Progenitor cell of endocrine pancreas (in vitro differentiated cells): ENCODE measurements around the gene PSG7. TPM values are rescaled to one million over a fixed set of nuclear protein-coding genes. Genes with fewer than 3 reads are reported as not detected.
"Not testable (repeated sequence)": the region's sequence is repeated elsewhere in the genome, so short reads cannot be mapped to it uniquely, and the experiment has no call there.

ENCODE experiments used
- DNase-seq: peaks from one replicate; pipeline ENCODE4 v3.0.0; 2021; ENCODE audit warnings: low spot score; ENCODE audit not compliant: unreplicated experiment
- H3K27ac Mint-ChIP-seq: 2 replicates; pipeline ENCODE4 v1.8.0; 2021; ENCODE audit warnings: mild to moderate bottlenecking, moderate library complexity, mixed read lengths
- H3K27me3 Mint-ChIP-seq: 2 replicates; pipeline ENCODE4 v1.8.0; 2021; ENCODE audit warnings: mixed read lengths
- H3K36me3 Mint-ChIP-seq: 2 replicates; pipeline ENCODE4 v1.8.0; 2022; ENCODE audit warnings: mixed read lengths; ENCODE audit not compliant: insufficient read depth
- H3K4me1 Mint-ChIP-seq: 2 replicates; pipeline ENCODE4 v1.8.0; 2021; ENCODE audit warnings: low read depth, mixed read lengths
- H3K4me3 Mint-ChIP-seq: 2 replicates; pipeline ENCODE4 v1.8.0; 2021; ENCODE audit warnings: low read depth, mild to moderate bottlenecking, moderate library complexity, mixed read lengths
- H3K9me3 Mint-ChIP-seq: 2 replicates; pipeline ENCODE4 v1.8.0; 2021; ENCODE audit warnings: low read depth, mixed read lengths
- CTCF ChIP-seq: fragments of 200-600 bp; sonication (generic); IDR thresholded peaks from one replicate; pipeline ENCODE4 v1.5.0; 2021; ENCODE audit warnings: antibody characterized with exemption, mild to moderate bottlenecking; ENCODE audit not compliant: unreplicated experiment
- total RNA-seq: library from RNA; stranded (reverse); gene quantifications from 2 replicates; pipeline ENCODE4 v1.2.1, GENCODE V29; 2021

Gene PSG7
- total RNA-seq, 1 donor from 2014 or later, result not detected

GRCh38 chr19:42919757-42920079 lies 17.3 kb downstream of the PSG7 start:
- H3K4me1 Mint-ChIP-seq, result no peaks in the 10 kb centered on the region
- H3K27me3 Mint-ChIP-seq, result no peaks in the 10 kb centered on the region
- H3K27ac Mint-ChIP-seq, result no peak overlapping the region
- H3K36me3 Mint-ChIP-seq, result peaks cover 1% of the 10 kb centered on the region
- H3K9me3 Mint-ChIP-seq, result peaks cover 45% of the 10 kb centered on the region
- DNase-seq, result no peak
- H3K4me3 Mint-ChIP-seq, result no peak overlapping the region
- TF ChIP-seq CTCF, result no peak

- DNase-seq, H3K4me1 Mint-ChIP-seq, H3K27ac Mint-ChIP-seq, H3K36me3 Mint-ChIP-seq, H3K4me3 Mint-ChIP-seq, H3K27me3 Mint-ChIP-seq: not testable (repeated sequence)
- H3K9me3 Mint-ChIP-seq, result peaks cover 45% of the 10 kb centered on the region
Measured at GRCh38 chr19:42919070-42919756, 17.8 kb downstream of the PSG7 start.

- H3K27ac Mint-ChIP-seq, H3K36me3 Mint-ChIP-seq, H3K27me3 Mint-ChIP-seq, DNase-seq, H3K4me1 Mint-ChIP-seq, H3K4me3 Mint-ChIP-seq: not testable (repeated sequence)
- H3K9me3 Mint-ChIP-seq, result peaks cover 47% of the 10 kb centered on the region
Measured at GRCh38 chr19:42918377-42919069, 18.5 kb downstream of the PSG7 start.

- not testable (repeated sequence) for H3K4me3 Mint-ChIP-seq, H3K36me3 Mint-ChIP-seq, H3K4me1 Mint-ChIP-seq, H3K27ac Mint-ChIP-seq, H3K27me3 Mint-ChIP-seq, DNase-seq
- peaks cover 49% of the 10 kb centered on the region for H3K9me3 Mint-ChIP-seq
Measured at GRCh38 chr19:42917634-42918033, 19.4 kb downstream of the PSG7 start, which contains the start of gene PSG6. TSS of gene PSG6 (minus strand) at chr19:42917894. CDS start at chr19:42917792, 102 bp downstream.

- not testable (repeated sequence) for DNase-seq, H3K27ac Mint-ChIP-seq, H3K27me3 Mint-ChIP-seq, H3K4me3 Mint-ChIP-seq, H3K4me1 Mint-ChIP-seq, H3K36me3 Mint-ChIP-seq
- peaks cover 47% of the 10 kb centered on the region for H3K9me3 Mint-ChIP-seq
Measured at GRCh38 chr19:42916931-42917330, 20.1 kb downstream of the PSG7 start.

GRCh38 chr19:42913516-42913915 lies 23.5 kb downstream of the PSG7 start:
- H3K36me3 Mint-ChIP-seq, DNase-seq, H3K4me3 Mint-ChIP-seq, H3K27me3 Mint-ChIP-seq, H3K27ac Mint-ChIP-seq, H3K4me1 Mint-ChIP-seq: not testable (repeated sequence)
- peaks cover 51% of the 10 kb centered on the region for H3K9me3 Mint-ChIP-seq

GRCh38 chr19:42912941-42913340 lies 24.1 kb downstream of the PSG7 start:
- not testable (repeated sequence) for H3K27me3 Mint-ChIP-seq, DNase-seq, H3K4me1 Mint-ChIP-seq, H3K4me3 Mint-ChIP-seq, H3K36me3 Mint-ChIP-seq, H3K27ac Mint-ChIP-seq
- H3K9me3 Mint-ChIP-seq, result peaks cover 47% of the 10 kb centered on the region

GRCh38 chr19:42911731-42912130 lies 25.3 kb downstream of the PSG7 start:
- not testable (repeated sequence) for H3K4me3 Mint-ChIP-seq, H3K36me3 Mint-ChIP-seq, DNase-seq, H3K27me3 Mint-ChIP-seq, H3K27ac Mint-ChIP-seq, H3K4me1 Mint-ChIP-seq
- H3K9me3 Mint-ChIP-seq, result peaks cover 54% of the 10 kb centered on the region

GRCh38 chr19:42906162-42906561 lies 30.8 kb downstream of the PSG7 start:
- H3K9me3 Mint-ChIP-seq, result peaks cover 57% of the 10 kb centered on the region
- not testable (repeated sequence) for DNase-seq, H3K27me3 Mint-ChIP-seq, H3K36me3 Mint-ChIP-seq, H3K4me1 Mint-ChIP-seq, H3K27ac Mint-ChIP-seq, H3K4me3 Mint-ChIP-seq

GRCh38 chr19:42900561-42900960 lies 36.4 kb downstream of the PSG7 start:
- H3K27ac Mint-ChIP-seq, H3K36me3 Mint-ChIP-seq, H3K27me3 Mint-ChIP-seq, DNase-seq, H3K4me3 Mint-ChIP-seq, H3K4me1 Mint-ChIP-seq: not testable (repeated sequence)
- peaks cover 59% of the 10 kb centered on the region for H3K9me3 Mint-ChIP-seq

GRCh38 chr19:42899674-42900073 lies 37.3 kb downstream of the PSG7 start:
- not testable (repeated sequence) for H3K4me3 Mint-ChIP-seq, H3K36me3 Mint-ChIP-seq, H3K27me3 Mint-ChIP-seq, H3K4me1 Mint-ChIP-seq, DNase-seq, H3K27ac Mint-ChIP-seq
- H3K9me3 Mint-ChIP-seq, result peaks cover 56% of the 10 kb centered on the region

- H3K36me3 Mint-ChIP-seq, H3K4me1 Mint-ChIP-seq, DNase-seq, H3K27ac Mint-ChIP-seq, H3K4me3 Mint-ChIP-seq, H3K27me3 Mint-ChIP-seq: not testable (repeated sequence)
- peaks cover 55% of the 10 kb centered on the region for H3K9me3 Mint-ChIP-seq
Measured at GRCh38 chr19:42899110-42899509, 37.9 kb downstream of the PSG7 start.
